Iris pigment epithelial cell (primary cell): ENCODE measurements around the gene FAF2.
A peak's percentile ranks its signal among the peaks of the same experiment; 100 is the strongest.
"Not testable (repeated sequence)": the region's sequence is repeated elsewhere in the genome, so short reads cannot be mapped to it uniquely, and the experiment has no call there.

ENCODE experiments used
- DNase-seq: peaks from one replicate; pipeline ENCODE4 v3.0.0-alpha.2; 2011; ENCODE audit warnings: low read depth

The FAF2 gene, protein sequence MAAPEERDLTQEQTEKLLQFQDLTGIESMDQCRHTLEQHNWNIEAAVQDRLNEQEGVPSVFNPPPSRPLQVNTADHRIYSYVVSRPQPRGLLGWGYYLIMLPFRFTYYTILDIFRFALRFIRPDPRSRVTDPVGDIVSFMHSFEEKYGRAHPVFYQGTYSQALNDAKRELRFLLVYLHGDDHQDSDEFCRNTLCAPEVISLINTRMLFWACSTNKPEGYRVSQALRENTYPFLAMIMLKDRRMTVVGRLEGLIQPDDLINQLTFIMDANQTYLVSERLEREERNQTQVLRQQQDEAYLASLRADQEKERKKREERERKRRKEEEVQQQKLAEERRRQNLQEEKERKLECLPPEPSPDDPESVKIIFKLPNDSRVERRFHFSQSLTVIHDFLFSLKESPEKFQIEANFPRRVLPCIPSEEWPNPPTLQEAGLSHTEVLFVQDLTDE

DNA sequence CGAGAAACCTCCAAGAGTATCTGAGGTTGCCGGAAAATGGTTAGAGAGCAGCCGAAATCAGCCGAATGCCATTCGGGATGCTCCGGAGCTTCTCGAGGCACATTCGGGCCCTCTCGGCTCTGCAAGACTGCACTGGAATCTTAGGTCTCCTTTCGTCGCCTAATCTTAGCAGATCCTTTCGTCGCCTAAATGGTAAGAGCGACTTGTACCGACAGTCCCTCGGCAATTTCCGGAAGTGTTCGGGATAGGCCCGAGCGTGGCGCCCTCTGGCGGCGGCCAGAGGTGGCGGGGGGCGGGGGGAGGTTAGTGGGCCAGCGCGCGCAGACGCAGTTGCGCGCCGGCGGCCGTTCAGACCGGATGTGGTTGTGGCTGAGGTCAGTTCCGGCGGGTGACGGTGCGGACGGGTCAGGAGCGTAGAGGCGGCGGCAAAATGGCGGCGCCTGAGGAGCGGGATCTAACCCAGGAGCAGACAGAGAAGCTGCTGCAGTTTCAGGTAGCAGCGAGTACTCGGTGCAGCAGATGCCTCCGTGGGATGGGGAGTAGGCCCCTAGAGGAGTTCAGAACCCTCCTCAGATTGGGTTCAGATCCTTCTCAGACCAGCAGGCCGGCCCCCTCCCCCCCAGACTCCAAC, at the start of gene FAF2:
Gene FAF2, plus strand, starts transcription at position 408 of the 631 bp plus-strand sequence. Its CDS starts 23 bp downstream, at position 431.
- DNase-seq, result peak; percentile 99

- DNase-seq, result no peak
Measured at GRCh38 chr5:176400382-176401156, 47.6 kb upstream of the FAF2 start.

- DNase-seq, result no peak
Measured at GRCh38 chr5:176401281-176402205, 46.6 kb upstream of the FAF2 start.

- DNase-seq, result no peak
Measured at GRCh38 chr5:176405656-176406435, 42.3 kb upstream of the FAF2 start.

GRCh38 chr5:176406436-176407052, 41.6 kb upstream of the FAF2 start:
- no peak for DNase-seq

DNA sequence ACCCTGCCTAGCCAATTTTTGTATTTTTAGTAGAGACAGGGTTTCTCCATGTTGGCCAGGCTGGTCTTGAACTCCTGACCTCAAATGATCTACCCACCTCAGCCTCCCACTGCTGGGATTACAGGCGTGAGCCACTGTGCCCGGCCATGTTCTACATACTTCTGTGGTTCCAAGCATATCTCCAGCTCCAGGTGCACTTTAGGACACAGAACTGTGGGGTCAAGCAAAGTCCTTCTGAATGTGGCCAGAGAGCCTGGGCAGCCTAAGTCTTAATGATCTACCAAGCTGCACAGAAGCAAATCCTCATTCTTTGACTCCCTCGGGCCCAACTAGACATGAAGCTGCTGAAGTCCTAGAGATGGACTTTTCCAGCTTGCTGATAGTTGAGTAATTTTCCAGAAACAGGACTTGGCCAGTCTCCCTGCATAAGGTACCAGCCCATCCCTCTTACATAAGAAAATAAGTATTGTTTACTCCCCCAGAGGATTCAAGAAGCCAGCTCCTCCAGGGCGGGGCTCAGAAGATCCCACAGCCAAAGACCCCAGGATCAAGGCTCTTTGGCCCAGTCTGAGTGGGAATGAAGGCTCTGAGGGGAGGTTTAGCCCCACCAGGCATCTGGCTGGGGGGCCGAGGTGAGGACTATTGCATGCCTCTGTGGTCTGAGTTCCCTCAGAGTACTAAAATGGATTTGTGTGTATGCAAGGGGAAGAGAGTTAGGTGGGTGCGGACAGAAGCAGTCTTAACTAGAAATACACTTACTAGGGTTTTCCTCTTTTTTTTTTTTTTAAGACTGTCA, 40.5 kb upstream of the FAF2 start:
- no peak for DNase-seq

DNA sequence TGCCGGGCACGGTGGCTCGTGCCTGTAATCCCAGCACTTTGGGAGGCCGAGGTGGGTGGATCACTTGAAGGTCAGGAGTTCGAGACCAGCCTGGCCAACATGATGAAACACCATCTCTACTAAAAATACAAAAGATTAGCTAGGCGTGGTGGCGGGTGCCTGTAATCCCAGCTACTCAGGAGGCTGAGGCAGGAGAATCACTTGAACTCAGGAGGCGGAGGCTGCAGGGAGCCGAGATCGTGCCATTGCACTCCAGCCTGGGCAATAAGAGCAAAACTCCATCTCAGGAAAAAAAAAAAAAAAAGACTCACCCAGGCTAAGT, 40.0 kb upstream of the FAF2 start:
- not testable (repeated sequence) for DNase-seq

GRCh38 chr5:176408590-176408989, 39.6 kb upstream of the FAF2 start:
- no peak for DNase-seq

- no peak for DNase-seq
Measured at GRCh38 chr5:176409765-176410164, 38.4 kb upstream of the FAF2 start.

DNA sequence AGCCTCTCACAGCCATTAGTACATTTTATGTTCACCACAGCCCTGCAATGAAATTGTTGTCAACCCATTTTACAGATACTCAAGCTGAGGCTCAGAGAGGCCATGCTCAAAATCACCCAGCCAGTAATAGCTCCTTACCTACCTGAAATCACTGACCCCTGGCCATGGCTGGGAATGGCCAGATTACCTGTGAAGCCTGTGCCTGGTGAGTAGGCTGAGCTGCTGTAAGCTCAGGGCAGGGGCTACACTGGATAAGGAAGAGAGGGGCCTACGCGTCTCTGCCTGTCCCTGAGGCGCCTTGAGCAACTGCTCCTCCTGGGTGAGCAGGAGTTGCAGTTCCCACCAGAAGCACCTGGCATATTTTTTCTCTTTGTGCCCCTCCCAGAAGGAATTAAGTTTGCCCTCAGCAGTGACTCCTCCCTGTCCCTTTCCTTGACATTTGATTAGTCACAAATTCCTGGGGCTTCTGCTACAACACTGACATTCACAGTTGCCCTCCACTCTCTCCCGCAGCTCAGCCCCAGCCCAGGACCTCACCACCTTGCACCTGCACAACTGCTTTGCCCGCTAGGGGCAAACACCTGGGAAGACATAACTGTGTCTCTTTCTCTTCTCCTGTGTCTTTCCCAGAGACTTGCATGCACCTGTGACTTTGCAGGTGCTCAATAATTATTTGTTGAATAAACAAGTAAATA, 37.6 kb upstream of the FAF2 start:
- no peak for DNase-seq

DNA sequence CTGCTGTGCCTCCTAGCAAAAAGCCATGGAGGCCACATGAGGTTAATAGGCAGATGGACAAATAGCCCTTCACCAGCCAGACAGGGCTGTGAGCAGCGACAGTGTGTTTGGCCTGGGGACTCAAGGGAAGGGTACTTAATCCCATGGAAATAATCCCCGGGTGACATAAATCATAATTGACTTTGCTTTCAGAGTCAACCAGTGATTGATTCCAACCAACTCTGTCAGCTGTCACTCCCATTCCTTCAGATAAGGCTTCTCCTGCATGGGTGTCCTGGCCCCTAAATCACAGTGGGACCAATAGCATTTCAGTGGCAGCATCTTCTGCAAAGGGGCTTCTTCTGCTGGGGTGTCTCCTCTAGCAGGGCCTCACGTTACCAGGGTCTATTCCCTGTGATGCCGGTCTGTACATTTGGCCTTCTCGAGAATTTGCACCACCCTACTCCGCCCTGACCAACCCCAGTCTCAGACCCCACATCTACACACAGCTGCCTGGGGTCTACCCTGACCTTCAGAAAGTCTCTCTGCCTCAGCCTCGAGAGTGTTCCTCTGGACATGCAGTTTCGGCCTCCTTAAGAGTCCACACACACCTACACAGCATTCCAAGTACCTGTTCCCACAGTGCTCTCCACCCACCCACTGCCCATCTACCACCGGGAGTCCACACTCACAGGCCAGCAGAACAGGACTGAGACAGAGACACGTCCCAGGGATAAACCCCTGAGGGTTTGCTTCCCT, 35.5 kb upstream of the FAF2 start:
- DNase-seq, result no peak

DNA sequence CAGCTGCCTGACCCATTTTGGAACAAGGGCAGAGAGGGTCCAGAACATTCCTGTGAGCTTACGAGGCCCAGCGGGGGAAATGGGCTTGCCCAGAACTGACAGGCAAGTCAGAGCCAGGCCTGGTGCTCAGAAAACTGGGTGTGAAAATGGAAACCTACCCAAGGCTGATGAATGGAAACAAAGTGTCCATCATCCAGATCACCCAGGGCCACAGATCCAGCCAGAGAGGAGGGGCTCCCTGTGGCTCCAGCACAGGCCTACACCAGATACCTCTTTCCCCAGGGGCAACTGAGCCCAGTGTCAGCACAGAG, 35.0 kb upstream of the FAF2 start:
- peak; percentile 64 for DNase-seq

GRCh38 chr5:176413709-176414191, 34.4 kb upstream of the FAF2 start:
- DNase-seq, result no peak

GRCh38 chr5:176414704-176415103, 33.5 kb upstream of the FAF2 start:
- no peak for DNase-seq

DNA sequence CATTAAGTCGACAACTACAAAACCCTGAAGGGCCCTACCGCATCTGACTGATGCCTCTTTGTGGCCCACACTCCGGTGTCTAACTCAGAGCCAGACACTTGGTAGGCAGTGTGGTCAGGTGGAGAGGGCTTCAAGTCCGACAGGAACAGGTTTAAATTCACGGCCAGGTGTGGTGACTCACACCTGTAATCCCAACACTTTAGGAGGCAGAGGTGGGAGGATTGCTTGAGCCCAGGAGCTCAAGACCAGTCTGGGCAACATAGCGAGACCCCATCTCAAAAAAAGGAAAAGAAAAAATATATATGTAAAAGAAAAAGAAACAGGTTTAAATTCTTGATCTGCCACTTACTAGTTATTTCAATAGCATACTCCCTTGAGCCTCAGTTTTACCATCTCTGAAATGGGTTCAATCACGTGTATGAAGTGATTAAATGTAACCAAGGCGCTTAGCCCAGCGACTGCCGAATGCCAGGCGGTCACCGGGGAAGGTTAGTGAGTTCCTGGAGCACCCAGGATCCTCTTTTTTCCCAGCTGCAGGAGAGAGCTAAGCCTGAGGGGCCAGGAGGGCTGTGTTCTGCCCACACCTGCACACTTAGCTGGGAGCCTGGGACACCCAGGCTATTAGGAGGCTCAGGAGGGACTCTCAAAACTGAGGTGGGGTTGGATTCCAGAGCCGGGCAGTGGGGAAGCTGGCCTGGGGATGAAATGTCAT, 32.8 kb upstream of the FAF2 start:
- DNase-seq, result no peak

- DNase-seq, result peak; percentile 80
Measured at GRCh38 chr5:176415952-176416924, 31.9 kb upstream of the FAF2 start, which contains the start of gene CLTB. TSS of gene CLTB (minus strand) at chr5:176416539. CDS start at chr5:176416363, 176 bp downstream.
